Uterus (tissue), 4 donors: ENCODE data around the gene S100A4. TPM values are rescaled to one million over a fixed set of nuclear protein-coding genes. Genes with fewer than 3 reads are reported as not detected.
A peak's percentile ranks its signal among the peaks of the same experiment; 100 is the strongest.

Experiments used
- DNase-seq, 2 donors: peaks; one replicate each; pipeline ENCODE4 v3.0.0-alpha.2; 2019 to 2020
- H3K27ac ChIP-seq, 2 donors: fragments of 200-600 bp; sonication (generic); 1 replicate in 1 of 2; 2 replicates in 1 of 2; pipeline ENCODE4 v1.5.1; 2016 to 2018
- H3K27me3 ChIP-seq, 2 donors: fragments of 200-600 bp; sonication (generic); one replicate each; pipeline ENCODE4 v1.5.1; 2018 to 2019; ENCODE audit warnings: control low read depth in 1 of 2
- H3K36me3 ChIP-seq, 2 donors: fragments of 200-600 bp; sonication (generic); one replicate each; pipeline ENCODE4 v1.5.1; 2019; ENCODE audit warnings: control low read depth in 1 of 2
- H3K4me1 ChIP-seq, 2 donors: fragments of 200-600 bp; sonication (generic); one replicate each; pipeline ENCODE4 v1.5.1; 2018 to 2019; ENCODE audit warnings: control low read depth in 1 of 2
- H3K4me3 ChIP-seq, 2 donors: fragments of 200-600 bp; sonication (generic); 1 replicate in 1 of 2; 2 replicates in 1 of 2; pipeline ENCODE4 v1.5.1; 2018 to 2019; ENCODE audit warnings: mild to moderate bottlenecking in 1 of 2
- H3K9me3 ChIP-seq, 2 donors: fragments of 200-600 bp; sonication (generic); one replicate each; pipeline ENCODE4 v1.5.1; 2019; ENCODE audit warnings: control low read depth in 1 of 2
- CTCF ChIP-seq, 4 experiments: fragments of 200-600 bp in 2 of 4; fragments of 450-650 bp in 2 of 4; sonication (generic) in 2 of 4; IDR thresholded peaks; one replicate each; pipeline ENCODE4 v1.5.1; 2016 to 2019; ENCODE audit warnings: antibody characterized with exemption in 4 of 4, mild to moderate bottlenecking in 2 of 4, moderate library complexity in 1 of 4
- POLR2A ChIP-seq, 2 donors: fragments of 450-650 bp; IDR thresholded peaks; one replicate each; pipeline ENCODE4 v1.6.1; 2016; ENCODE audit warnings: antibody characterized with exemption in 2 of 2, mild to moderate bottlenecking in 1 of 2, moderate library complexity in 1 of 2
- intact Hi-C: fragments of 100-400 bp; cut with DNase I; formaldehyde crosslinking; loops from one replicate; pipeline ENCODE4 v1.15.1; 2023; ENCODE audit warnings: low total_unique reads
- total RNA-seq, 4 donors: library from RNA; depleted of rRNA in 3 of 4; stranded (reverse); fragments of >200 nt in 3 of 4; gene quantifications; one replicate each; pipeline versions ENCODE4 v1.1.0 to v1.2.4, GENCODE V29; 2014 to 2023
- donor health status: DM: yes; HTN: yes; CAD: no.

The S100A4 gene
- total RNA-seq, 4 donors from 2014 or later, result 58.9 to 226 (median 155) TPM

GRCh38 chr1:153572569-153573015, 27.0 kb upstream of the S100A4 start:
- Histone ChIP-seq H3K9me3 (no peaks in the 10 kb centered on the region), H3K27me3 (no peaks in the 10 kb centered on the region), H3K4me3 (no peak overlapping the region), H3K36me3 (no peaks in the 10 kb centered on the region), H3K27ac (peak overlapping the region; percentile 18 to 70), H3K4me1 (peaks cover 5 to 6% of the 10 kb centered on the region in 2 donors)
- peak; percentile 68 to 87 (median 81) for TF ChIP-seq CTCF (IDR thresholded peaks at IDR 0.05)
- TF ChIP-seq POLR2A (IDR thresholded peaks at IDR 0.05), result no peak
- peak; percentile 75 to 82 for DNase-seq
- intact Hi-C loops, result no loop called here

DNA sequence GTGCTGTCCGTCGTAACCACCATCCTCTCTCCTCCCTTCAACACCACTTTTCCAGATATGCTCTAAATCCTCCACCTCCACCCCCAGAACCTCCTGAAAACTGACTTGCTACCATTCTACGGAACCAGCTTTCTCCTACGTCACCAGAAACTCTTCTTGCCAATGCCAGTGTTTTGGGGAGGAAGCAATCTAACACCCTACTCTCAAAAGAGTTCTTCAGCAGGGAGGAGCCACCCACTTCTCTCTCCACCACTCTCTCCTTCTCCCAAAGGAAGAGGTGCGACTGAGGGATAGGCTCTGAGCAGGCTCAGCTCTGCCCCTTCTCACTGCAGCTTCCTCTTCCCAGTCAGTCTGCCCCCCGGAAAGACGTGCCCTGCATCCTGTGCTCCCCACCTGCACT, 26.1 kb upstream of the S100A4 start:
- no peaks in the 10 kb centered on the region for H3K9me3 ChIP-seq
- TF ChIP-seq POLR2A (IDR thresholded peaks at IDR 0.05) (no peak), CTCF (IDR thresholded peaks at IDR 0.05) (no peak)
- H3K4me1 ChIP-seq, result peaks cover 5 to 8% of the 10 kb centered on the region in 2 donors
- intact Hi-C loops, result no loop called here
- no peaks in the 10 kb centered on the region for H3K36me3 ChIP-seq
- no peaks in the 10 kb centered on the region for H3K27me3 ChIP-seq
- no peak for DNase-seq
- H3K27ac ChIP-seq, result no peak overlapping the region
- no peak overlapping the region for H3K4me3 ChIP-seq

DNA sequence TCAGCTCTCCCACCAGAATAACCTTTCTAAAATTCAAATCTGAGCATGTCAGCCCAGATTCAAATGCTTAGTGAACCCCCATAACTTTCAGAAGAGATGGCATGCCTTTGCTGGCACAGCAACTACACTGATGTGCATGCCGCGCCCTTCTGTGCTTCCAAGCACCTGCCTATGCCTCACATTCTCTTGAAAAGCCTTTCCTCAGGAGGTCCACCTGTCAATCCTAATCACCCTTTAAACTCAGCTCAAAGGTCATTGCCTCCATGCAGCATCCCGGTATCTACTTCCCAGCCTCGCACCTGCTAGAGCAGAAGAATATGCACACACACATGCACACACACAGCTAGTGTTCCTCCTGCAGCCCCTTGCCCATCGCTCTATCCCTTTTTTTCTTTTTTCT, 25.3 kb upstream of the S100A4 start:
- intact Hi-C loops, result no loop called here
- Histone ChIP-seq H3K9me3 (no peaks in the 10 kb centered on the region), H3K36me3 (no peaks in the 10 kb centered on the region)

DNA sequence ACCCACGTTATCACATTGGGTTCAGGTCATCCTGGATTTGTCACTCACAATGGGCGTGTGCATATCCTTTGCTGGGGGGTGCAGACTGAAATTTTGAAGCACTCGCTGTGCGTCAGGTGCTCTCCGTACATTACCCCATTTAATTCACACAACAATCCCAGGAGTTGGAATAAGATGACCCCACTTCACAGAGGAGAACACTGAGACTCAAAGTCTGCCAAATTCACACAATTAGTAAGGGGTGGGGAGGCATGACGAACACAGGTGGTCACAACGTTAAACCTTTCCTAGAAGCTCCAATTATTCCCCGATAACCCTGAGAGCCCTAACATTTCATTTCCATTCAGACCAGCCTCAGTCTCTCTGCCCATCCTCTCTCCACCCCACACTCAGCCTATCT, 23.9 kb upstream of the S100A4 start:
- no peak overlapping the region for H3K4me3 ChIP-seq
- TF ChIP-seq CTCF (IDR thresholded peaks at IDR 0.05), result no peak
- no peak for TF ChIP-seq POLR2A (IDR thresholded peaks at IDR 0.05)
- no peaks in the 10 kb centered on the region for H3K27me3 ChIP-seq
- DNase-seq, result no peak
- H3K9me3 ChIP-seq, result no peaks in the 10 kb centered on the region
- H3K4me1 ChIP-seq, result peaks cover 5 to 12% of the 10 kb centered on the region in 2 donors
- no peak overlapping the region for H3K27ac ChIP-seq
- no peaks in the 10 kb centered on the region for H3K36me3 ChIP-seq
- intact Hi-C loops, result loop anchor here (2.0 kb wide), 1 partner anchor 37 kb away; no protein-coding TSS in a partner anchor

More for the DNA sequence above, 25.3 kb upstream of the S100A4 start:
- no peaks in the 10 kb centered on the region for H3K27me3 ChIP-seq
- H3K27ac ChIP-seq, result no peak overlapping the region
- peaks cover 5 to 12% of the 10 kb centered on the region in 2 donors for H3K4me1 ChIP-seq
- no peak for DNase-seq
- TF ChIP-seq POLR2A (IDR thresholded peaks at IDR 0.05) (no peak), CTCF (IDR thresholded peaks at IDR 0.05) (no peak)
- no peak overlapping the region for H3K4me3 ChIP-seq

DNA sequence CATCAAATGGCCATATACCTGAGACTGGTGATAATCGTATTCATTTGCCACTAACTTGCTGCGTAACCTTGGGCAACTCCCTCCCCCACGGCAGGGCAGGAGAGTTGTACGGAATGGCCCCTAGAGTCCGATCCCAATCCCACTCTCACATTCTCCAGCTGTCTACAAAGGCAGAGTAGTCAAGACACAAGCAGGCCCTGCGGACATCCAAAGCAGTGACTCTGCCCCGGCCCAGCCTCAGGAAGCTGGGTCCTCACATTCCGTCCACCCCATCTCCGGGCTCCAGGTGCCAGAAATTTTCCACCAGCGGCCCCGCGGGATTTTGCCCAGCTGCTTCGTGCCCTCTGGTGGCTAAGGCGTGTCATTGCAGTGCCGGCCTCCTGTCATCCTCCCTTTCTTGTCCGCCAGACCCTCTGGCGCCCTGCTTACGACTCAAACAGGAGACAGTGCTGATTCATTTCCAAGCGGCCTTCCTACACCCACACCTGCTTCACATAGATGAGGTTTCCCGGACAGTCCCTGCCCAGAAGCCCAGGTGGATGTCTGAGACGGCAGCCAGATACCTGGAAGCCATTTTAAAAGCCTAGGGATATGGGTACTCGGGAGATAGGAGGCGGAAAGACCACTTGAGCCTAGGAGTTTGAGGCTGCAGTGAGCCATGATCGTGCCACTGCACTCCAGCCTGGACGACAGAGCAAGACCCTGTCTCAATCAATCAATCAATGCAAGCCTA, 22.9 kb upstream of the S100A4 start:
- Histone ChIP-seq H3K27ac (peak overlapping the region; percentile 89 to 91), H3K4me3 (peak overlapping the region in 1 of 2 donors; percentile 19), H3K27me3 (no peaks in the 10 kb centered on the region), H3K36me3 (no peaks in the 10 kb centered on the region), H3K4me1 (peaks cover 5 to 12% of the 10 kb centered on the region in 2 donors), H3K9me3 (no peaks in the 10 kb centered on the region)
- peak in 1 of 2 donors; percentile 37 for TF ChIP-seq POLR2A (IDR thresholded peaks at IDR 0.05)
- TF ChIP-seq CTCF (IDR thresholded peaks at IDR 0.05), result peak; percentile 99 to 100 (median 99)
- intact Hi-C loops, result loop anchor here (1.0 to 2.0 kb wide), 2 partner anchors 36 to 58 kb away; no protein-coding TSS in a partner anchor
- peak; percentile 93 for DNase-seq
